GM19463 (cell line): ENCODE measurements around the gene MZT2A.
"Not testable (repeated sequence)": the region's sequence is repeated elsewhere in the genome, so short reads cannot be mapped to it uniquely, and the experiment has no call there.

Experiments used
- ATAC-seq: cut with Tn5 transposase; IDR thresholded peaks from one replicate; pipeline ENCODE4 v1.9.1; 2021; ENCODE audit warnings: mild to moderate bottlenecking, moderate library complexity; ENCODE audit not compliant: unreplicated experiment

Gene MZT2A

DNA sequence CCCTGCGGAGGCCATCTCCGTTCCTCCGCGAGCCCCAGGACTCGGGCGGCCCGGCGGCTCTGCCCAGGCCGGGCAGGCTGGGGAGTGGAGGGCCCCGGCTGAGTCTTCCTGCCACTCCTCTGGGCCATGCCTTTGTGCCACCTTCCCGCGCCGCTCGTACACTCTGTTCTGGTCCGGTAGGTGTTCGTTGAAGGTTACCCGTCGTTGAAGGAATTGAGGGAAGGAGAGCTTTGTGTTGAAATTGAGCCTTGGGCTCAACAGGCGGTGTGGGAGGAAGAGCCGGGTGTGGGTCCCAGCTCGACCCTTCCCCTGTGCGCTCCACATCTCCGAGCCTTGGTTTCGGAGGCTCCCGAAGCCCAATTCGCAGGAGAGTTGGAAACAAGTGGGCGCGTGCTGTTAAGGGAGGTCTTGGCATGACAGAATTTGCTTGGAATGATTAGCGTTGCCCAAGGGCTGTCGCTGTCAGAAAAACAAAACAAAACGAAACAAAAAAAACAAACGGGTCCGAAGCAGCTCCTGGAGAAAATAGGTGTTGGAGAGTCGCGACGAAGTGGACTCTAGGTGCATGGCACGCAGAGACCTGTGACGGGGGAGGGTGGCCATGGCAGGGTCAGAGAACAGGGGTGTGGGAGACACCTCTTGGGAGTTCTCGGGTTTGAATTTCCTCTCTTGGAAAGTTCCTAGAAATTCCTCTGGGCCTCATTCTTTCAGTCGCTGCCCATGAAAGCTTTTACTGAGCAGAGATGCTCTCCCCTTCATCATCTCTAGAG, 1.2 kb upstream of the MZT2A start:
- ATAC-seq, result peak; percentile 9

DNA sequence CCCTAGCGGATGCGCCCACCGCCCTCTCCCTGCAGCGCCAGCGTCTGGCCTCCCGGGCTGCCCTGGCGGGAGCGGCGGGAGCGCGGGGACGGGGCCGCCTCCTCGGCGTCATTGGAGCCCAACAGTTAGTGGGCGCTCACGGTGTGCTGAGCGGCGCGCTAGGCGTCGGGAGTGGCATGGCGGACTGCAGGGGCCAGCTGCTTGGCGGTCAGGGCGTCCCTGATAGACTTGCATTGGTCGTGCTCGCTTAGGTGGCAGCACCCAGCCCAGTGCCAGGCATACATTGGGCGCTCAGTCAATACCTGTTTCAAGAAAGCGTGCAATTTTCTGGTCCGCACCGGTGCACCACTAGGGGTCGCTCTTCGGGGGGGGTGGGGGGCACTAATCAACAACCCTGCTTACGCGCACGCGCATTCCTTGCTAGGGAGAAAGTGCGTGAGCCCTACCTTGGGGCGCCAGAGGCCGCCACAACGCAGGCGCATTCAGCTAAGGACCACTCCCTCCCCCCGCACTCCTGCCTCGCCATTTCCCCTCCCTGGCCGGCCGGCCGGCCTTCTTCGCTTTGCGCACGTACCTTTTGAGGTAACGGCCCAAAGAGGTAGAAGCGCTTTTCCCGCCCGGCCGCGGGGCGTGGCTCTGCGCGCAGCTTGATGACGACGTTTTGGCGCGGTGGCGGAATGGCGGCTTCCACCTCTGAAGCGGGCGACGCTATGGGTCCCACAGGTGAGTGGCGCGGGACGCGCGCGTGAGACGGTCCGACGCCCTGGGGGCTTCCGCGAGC, 411 bp upstream of the MZT2A start:
- ATAC-seq, result peak; percentile 65

DNA sequence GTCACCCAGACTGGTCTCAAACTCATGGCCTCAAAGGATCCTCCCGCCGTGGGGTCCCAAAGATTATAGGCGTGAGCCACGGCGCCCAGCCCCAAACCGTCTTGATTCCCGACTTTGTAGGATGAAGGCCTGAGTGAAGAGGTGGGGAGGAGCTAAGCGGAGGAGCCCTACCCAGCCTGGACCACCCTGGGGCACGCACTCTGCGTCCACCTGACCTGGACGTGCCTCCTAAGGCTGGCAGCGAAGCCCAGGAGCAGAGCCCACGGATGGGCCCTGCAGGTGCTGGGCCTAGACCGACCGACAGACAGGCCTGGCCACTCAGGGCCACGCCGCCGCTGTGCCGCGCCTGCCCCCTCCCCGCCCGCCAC, 744 bp downstream of the MZT2A start:
- peak; percentile 1 for ATAC-seq

DNA sequence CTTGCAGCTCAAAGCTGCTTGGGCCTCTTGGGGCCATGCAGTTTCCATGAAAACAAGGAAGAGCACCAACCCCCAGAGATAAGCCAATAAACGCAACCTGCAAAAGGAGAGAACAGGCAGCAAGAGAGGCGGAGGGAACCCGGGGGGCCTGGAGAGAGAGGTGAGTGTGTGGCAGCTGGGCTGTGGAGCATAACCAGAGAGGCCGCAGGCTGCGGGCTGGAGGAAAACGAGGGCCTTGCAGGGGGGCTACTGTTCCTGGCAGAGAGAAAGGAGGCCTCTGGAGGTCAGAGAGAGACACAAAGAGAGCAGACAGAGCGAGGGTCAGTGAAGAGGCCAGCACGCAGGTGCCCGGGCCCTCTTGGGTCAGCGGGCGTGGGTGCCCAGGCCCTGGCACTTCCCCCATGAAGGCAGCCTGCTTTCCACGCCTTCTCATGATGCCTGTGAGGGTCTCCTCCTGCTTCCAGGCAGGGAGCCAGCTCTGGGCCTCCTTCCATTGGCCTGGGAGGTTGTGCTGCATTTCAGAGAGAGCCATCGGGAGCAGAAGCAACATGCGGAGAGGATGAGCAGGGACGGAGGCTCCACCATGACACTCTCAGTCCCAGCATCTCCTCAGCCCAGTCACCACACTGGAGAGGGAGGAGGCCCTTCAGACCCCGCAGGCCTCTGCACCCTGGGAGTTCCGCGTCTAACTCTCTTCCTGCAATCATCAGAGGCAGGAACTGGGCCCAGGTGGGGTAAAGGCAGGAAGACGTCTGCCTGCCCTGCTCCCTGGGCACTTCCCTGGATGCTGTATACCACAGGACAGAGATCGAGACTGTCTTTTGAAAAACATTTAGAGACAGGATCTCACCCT, 1.4 kb downstream of the MZT2A start:
- ATAC-seq, result peak; percentile 9

DNA sequence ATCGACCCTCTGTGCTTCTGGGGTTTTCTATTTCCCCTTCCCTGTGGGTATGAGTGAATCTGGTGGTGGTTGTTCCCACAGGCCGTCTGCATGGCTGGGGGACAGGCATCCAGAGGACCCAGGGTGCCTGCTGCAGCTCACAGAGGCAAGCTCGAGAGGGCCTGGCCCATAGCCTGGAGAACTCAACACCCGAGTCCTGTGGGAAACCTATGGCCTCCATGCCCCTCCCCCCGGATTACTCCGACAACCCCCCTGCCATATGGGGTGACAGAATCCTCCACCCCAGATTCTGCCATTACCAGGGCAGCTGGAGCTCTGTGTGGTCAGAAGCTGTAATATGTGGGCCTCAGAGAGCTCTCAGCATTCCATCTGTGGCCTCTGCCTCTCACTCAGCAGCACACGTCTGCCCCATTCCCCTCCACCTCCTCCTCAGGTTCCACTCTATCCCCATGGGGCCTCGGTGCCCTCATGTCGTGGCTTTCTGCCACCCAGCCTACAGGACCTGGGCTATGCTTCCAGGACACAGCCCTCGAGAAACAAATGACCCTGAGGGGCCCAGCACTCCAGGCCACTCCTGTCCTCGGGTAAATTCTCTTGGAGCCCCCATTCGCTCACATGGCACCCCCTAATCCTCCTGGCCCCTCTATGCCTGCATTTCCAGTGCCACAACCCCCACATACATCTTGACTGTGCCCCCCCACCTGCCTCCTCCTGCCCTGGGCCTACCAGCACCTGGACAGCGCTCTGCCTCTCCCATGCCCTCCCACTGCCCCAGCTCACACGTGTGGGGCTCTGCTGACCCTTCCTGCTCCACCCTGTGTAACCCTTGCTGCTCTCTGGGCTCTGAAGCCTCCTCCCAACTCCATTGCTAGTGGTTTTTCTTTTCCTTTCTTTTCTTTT, 3.6 kb downstream of the MZT2A start:
- ATAC-seq, result no peak

DNA sequence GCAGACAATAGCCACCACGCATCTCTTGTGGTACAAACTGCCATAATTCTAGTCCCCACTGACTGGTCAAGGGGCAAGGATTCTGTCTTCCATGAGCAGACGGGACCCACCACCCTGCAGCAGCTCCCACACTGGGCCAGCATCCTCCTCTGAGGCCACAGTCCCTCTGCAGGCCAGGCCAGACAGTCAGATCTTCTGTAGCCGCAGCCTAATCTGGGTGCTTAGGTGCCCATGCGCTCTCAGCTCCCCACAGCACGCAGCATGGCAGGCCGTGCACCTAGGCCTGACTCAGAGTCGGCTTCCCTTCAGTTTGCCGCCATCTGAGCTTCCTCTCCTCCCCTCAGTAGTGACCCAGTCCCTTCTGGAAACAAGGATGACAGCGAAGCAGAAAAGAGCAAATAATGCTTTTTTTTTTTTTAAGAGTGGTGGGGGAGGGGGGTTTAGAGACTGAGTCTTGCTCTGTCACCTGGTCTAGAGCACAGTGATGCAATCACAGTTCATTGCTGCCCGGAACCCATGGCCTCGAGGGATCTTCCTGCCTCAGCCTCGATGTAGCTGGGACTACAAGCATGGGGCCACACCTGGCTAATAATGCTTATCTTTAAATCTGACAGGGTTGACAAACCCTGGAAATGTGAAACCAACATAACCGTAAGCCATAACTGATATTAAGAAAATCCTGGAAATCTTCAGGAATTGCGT, 5.8 kb downstream of the MZT2A start:
- ATAC-seq, result not testable (repeated sequence)

DNA sequence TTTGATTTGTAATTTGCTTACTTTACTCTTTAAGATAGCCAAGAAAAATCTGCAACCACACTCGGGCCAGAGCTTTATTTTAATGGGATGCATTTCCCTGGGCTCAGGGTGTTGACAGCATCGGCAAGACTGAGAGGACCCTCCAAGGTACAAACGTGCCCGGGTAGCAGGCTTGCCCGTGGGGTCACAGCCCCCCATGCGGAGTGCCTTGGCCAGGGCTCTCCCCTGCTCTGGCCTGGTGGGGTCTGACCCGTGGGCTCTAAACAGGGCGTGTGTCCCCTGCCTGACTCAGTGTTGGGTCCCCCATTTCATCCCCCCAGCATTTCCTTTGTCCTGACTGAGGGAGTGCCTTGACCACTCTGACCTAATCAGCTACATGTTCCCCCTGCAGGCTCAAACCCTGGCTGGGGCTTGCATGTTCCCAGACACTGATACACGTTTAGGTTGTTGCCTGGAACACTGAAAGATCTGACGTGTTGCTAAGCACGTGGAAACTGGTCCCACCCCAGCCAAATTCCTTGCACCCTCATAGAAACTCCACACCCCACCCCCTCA, 7.2 kb downstream of the MZT2A start:
- not testable (repeated sequence) for ATAC-seq

DNA sequence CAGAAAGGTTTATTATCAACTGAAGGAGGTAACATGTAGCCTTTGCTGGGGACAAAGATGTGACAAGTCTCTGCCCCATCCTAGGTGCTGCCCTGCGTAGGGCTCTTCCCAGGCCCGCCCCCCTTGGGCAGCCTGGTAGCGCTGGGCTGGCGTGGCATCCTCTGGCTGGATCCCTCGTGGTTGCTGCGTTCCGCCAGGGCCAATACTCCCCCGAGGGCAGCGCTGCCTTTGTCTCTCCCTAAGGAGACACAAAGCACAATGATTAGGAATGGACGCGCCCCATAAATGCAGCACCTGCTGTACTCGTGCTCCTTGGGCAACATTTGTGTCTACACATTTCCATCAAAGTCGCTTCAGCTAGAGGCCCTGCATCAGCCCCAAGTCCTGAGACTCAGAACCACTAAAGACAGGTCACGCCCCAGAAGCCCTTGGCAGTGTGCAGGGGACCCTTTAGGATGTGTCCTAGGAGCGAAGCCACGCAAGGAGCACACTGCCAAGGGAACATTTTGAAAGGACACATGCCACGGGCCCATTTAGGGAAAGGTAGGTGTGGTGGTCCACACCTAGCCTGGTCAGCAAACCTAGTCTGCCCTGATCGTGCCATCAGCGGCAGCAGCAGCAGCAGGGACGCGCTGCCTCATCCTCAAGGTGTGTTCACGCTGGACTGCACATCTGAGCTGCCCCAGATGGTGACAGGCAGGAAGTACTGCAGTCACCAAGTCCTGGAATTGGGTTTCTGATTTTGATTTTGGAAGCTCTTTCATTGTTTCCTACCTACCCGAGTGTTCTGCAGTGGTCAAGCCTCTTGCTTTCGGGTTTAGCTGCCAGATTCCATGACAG, 8.0 kb downstream of the MZT2A start:
- ATAC-seq, result not testable (repeated sequence)

DNA sequence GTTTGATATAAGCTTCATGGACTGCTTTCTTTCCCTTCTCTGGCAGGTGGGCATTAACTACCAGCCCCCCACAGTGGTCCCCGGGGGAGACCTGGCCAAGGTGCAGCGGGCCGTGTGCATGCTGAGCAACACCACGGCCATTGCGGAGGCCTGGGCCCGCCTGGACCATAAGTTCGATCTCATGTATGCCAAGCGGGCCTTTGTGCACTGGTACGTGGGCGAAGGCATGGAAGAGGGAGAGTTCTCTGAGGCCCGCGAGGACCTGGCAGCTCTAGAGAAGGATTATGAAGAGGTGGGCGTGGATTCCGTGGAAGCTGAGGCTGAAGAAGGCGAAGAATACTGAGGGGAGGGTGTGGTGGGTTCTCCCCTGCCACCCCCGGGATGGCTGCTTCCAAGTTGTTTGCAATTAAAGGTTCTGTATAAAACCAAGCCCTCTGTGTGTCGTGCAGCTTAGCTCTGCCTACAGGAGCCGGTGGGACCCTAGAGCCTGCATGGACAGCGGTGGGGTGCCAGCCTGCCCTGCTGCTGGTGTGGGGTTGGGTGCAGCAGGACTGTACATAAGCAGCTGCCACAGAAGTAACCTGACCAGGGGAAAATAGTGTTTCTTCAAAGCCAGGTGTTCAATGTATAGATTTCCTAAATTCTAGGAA, 9.6 kb downstream of the MZT2A start:
- not testable (repeated sequence) for ATAC-seq

DNA sequence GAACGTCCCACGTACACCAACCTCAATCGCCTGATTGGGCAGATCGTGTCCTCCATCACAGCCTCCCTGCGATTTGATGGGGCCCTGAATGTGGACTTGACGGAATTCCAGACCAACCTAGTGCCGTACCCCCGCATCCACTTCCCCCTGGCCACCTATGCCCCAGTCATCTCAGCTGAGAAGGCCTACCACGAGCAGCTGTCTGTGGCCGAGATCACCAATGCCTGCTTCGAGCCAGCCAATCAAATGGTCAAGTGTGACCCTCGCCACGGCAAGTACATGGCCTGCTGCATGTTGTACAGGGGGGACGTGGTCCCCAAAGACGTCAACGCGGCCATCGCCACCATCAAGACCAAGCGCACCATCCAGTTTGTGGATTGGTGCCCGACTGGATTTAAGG, 11.8 kb downstream of the MZT2A start:
- ATAC-seq, result not testable (repeated sequence)

DNA sequence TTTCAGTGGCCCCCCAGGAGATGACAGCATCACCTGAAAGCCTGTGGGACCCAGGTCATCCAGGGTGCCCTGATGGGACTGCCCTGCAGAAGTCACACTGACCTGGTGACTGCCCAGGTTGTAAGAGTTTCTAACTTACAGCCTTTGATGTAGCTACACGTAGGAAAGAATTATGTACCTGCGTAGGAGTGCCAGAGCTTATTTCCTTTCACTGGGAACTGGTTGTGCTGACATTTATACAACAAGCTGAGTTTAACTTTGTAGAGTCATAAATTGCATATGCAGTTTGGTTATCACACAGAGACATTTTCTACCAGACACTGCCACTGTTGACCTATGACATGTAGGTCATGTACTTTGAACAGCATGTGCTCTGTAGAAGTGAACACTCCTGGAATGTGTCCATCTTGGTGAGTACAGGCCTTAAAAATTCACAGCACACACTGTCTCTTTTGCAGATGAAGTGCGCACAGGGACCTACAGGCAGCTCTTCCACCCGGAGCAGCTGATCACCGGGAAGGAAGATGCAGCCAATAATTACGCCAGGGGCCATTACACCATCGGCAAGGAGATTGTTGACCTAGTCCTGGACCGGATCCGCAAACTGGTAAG, 13.2 kb downstream of the MZT2A start:
- ATAC-seq, result not testable (repeated sequence)

DNA sequence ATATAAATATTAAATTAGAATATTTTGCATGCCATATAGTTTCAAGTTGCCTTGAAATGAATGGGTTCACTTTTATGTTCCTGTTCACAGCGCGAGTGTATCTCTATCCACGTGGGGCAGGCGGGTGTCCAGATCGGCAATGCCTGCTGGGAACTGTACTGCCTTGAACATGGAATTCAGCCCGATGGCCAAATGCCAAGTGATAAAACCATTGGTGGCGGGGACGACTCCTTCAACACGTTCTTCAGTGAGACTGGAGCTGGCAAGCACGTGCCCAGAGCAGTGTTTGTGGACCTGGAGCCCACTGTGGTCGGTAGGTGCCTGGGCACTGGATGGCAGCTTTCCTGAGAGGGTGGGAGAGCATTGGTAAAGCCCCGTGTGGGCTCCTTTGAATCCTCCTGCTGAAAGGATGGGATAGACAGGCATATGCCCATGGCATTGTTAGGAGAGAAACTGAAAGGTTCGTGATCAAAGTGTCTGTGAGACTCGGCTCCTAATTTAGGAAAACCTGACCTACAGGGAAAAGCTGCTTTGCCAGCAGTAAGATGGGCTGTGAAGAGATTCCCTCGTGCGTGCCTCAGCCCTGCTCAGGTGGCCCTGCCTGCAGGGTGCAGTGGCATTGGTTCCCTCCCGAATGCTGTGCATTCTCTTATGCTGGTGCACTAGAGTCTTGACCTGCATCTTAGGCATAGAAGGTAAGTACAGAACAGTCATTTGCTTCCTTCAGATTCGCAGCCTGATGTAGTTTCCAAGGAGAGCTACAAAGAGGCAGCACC, 13.9 kb downstream of the MZT2A start:
- not testable (repeated sequence) for ATAC-seq

DNA sequence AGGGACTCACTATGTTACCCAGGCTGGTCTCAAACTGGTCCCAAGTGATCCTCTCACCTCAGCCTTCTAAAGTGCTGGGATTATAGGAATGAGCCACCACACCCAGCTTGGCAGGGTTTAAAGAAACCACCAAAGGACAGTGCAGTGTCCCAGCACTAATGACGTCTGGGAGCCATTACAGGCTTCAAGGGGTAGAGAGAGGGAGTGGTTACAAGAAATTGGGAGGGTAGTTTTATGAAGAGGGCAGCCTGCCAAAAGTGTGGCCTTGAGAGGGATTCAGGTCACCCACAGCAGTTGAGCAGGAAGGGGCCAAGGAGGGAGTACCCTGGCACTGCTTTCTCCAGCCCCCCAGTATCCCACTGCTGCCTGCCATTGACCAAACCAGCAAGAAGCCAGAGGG, 15.0 kb downstream of the MZT2A start:
- ATAC-seq, result not testable (repeated sequence)

DNA sequence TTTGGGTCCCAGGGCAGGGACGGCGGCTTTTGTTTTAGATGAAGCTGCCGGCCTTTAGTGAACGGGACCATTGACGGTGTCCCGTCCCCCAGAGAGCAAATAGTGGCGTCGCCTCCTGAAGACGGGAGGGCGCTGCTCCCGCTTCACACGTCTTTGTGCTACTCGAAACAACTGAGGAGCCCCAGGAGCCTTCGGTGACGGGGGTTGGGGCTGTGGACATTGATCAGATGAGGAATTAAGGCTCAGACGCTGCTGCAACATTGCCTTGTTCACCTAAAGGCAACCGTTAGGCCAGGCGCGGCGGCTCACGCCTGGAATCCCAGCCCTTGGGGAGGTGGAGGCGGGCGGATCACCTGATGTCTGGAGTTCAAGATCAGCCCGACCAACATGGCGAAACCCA, 15.8 kb downstream of the MZT2A start:
- not testable (repeated sequence) for ATAC-seq

DNA sequence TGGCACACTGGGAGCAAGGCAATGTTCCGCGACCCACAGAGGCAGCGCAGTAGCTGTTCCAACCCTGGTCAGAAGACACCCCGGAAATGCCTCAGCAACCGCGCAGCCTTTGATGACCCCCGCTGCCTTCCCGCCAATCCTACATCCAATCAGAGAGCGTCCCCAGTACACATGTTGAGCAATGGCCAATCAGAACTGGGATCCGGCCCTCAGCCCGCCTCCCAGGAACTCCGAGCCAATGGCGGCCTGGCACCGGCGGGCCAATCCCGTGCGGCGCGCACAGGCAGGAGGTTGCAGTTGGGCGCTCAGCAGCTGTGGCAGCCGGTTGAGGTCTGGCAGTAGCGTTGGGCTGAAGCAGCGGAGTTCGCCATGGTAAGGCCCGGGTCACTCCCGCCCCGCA, 16.4 kb downstream of the MZT2A start, which contains the start of gene TUBA3D:
Gene TUBA3D, plus strand, starts transcription at position 289 of the 400 bp plus-strand sequence. Its CDS starts 81 bp downstream, at position 370.
- ATAC-seq, result no peak

DNA sequence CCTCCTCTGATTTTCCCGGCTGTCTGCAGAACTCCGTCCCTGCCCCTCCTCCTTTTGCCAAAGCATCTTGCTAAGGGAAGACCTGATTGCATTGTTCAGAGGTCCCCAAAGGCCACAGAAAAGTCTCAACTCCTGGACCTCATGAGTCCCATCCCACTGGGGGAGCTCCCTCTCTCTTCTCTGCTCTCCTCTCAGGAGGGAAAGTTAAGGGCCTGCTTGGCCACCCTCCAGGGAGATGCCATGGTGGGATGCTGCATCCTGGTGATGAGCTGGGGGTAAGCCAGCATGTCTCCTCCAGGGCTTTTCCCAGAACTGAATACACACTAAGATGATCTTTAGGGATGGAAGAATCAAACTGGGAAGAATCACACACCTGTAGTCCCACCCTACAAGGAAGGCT, 18.9 kb downstream of the MZT2A start:
- ATAC-seq, result not testable (repeated sequence)

DNA sequence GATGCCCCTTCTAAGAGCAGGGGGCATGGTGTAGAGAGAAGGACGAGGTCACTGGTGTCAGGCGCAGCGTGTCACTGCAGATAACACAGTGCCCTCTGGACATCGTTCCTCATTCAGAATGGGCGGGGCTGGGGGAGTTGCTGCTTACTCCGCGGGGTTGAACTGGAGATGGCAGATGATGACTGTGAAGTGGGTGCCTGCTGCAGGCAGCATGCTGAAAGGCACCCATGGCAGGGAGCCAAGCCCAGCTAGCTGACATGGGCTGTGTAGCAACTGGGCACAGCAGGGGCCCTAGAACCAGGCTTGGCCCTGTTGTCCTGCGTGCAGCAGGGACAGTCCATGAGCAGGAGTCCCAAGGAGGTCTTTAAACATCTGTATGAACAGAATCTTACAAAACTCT, 20.6 kb downstream of the MZT2A start:
- not testable (repeated sequence) for ATAC-seq
